ENCODE data around the gene MAGEB16.

Gene MAGEB16

DNA sequence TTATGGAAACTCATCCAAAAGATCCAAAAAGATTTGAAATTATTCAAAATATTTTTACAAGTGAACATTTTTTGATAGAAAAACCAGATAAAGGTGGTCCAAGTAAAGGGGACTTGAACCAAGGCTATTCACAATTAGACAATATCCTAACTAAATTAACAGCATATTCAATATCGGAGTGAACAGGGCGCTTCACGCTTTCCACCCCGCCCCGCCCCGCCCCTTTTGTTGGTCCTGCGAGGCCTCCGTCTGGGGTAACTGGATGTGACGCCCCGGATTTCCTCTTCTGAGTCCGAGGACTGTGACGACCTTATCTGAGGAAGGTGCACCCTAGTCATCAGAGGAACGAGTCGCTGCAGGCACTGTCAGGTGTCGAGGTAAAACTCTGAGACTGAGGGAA, at the start of gene MAGEB16:
Gene MAGEB16 (plus strand): TSS at position 301 of the 400 bp plus-strand sequence. CDS start 3,855 bp downstream, outside the sequence.
- no peak for DNase-seq

DNA sequence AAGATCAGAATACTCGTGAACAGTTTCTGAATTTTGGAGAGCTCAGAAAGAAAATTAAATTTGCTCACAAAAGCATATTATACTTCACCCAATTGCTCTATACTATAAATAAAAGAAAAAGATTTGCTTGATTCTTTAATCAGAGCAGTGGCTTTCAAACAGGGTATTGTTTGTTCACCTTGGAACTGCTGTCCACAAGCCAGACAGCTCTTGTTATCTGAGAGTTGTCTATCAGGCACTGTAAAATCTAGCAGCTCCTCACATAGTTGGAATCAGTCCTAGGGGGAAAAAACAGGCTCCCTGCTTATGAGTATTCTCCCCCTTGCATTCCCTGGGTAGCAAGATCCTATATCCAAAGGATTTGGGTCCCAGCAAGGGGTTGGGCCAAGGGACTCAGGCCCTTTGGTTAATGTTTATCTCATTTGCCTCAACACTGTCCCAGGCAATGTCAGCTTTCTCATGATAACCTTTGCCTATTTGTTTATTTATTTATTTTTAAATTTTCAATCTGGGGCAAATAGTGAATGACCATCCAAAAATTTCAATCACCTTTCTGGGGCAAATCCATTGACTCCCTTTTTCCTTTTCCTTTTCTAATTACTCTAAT, 24.1 kb upstream of the MAGEB16 start:
- DNase-seq: no peak

DNA sequence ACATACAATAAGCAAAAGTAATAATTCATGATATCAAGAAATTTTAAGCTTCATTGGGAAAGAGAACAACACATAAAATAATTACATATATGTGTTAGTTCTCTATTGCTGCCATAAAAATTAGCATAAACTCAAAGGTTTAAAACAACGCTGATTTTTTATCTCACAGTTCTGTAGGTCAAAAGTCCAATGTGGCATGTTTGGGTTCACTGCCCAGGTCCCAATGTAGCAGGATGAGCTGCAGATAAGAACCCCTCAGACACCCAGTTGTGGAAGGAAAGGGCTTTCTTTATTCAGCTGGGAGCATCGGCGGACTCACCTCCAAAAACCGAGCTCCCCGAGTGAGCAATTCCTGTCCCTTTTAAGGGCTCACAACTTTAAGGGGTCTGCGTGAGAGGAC, 13.1 kb upstream of the MAGEB16 start:
- DNase-seq: no peak

DNA sequence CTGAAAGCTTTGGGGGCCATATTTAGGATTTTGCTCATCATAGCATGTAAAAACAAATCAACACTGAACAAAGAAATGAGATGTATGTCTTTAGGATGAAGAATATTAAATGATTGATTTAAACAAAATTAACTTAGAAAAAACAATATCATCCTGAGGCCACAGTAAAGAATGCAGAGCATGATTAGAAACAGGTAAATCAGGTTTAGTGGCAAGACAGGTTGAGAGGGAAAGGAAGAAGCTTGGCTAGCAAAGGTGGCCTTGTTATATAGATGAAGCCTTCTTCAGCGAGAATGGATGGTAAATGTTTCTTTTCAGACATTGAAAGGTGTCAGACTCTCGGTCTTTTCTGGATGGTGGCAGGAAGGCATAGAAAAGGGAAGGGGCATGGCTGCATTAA, 11.9 kb upstream of the MAGEB16 start:
- DNase-seq: no peak

DNA sequence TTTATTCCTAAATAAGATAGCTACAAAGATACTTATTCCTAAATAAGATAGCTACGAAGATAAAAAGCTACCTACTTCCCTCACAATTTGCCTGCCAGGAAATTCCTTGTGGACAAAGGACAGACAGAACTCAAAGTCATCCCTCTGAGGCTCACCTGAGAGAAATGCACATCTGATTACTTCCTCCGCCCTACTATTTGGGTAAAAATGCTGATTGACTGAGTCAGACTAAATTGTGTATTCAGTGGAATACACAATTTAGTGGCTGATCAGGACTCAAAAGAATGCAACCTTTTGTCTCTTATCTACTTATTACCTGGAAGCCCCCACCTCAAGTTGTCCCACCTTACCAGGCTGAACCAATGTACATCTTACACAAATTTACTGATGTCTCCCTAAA, 10.3 kb upstream of the MAGEB16 start:
- no peak for DNase-seq

DNA sequence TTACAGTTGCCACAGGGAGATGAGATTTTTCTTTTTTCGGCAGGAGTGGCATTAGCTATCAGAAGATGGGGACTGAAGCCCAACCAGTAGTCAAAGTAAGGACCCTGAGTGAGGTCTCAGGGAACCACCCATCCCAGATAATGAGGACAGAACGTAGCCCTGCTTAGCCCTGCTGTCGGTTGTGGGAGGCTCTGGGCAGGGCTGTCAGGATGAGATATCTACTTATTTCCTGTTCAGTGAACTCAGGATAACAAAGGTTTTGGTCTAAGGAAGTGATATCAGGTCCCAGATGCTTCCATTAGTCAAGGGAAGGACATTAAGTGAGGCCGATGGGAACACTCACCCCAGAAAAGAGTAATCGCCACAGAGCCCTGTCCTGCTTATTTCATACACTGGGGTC, 2.3 kb downstream of the MAGEB16 start:
- DNase-seq: no peak

DNA sequence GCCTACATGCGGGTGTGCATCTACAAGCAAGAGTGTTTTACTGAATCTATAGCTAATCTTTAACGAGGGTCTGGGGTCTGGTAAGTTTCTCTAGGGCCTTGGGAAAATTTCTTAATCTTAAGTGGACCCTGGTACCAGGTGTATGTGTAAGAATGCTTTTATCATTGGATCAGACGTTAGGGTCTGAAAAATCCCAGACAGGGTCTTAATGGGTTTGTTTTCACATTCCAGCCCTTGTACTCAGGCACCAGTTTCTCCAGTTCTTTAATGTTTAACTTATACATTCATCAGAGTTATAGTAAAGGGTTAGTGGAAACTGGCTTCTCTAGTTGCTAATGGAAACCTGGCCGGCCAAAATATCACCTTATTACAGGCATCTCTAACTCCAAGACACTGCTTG, 11.6 kb downstream of the MAGEB16 start:
- DNase-seq: no peak

DNA sequence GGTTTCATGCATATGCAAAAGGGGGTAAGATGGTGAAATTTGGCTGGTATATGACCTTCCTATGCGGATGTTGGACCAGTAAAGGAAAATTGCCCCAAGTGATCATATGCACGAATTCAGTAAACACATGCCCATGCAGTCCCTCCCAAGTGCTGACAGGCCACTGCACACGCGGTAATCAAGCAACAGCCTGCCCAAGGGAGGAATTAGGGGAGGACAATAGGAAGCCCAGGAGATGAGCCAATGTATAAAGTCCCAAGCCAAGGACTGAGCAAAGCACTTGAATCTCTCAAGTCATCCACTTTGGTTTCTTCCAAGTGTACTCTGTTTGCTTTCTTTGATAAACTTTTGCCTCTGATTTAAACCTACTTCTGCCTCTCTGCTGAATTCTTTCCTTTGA, 21.1 kb downstream of the MAGEB16 start:
- DNase-seq: no peak

DNA sequence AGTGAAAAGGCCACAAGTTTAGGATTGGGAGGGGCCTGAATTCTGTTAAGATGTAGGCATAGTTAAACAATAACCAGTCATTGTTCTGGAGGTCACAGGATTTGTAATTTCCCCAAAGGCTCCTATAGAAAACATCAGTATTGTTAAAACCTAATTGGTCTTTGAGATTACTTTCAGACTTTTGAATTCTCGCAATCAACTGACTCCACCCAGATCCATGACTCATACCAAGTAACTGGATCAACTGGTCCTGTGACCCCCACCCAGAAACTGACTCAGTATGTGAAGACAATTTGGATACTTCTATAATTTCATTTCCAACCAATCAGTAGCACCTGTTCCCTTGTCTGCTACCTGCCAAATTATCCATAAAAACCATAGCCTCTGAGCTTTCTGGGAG, 28.4 kb downstream of the MAGEB16 start:
- DNase-seq: no peak

DNA sequence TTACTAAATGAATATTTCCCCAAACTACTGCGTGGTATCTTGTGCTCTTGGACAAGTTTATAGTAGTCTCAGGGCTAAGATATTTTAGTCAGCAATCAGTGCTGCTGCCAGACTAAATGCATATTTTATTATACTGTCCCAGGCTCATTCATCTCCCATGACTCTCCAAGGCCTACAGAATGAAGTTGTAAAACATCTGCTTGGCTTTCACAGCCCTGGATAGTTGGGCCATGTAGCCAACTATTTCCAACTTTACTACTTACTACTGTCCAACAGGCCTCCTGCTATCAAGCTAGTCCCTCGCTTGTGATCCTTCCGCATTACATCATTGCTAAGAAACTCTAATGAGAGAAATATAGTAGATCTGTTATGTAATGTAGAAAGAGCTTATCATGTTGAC, 31.4 kb downstream of the MAGEB16 start:
- no peak for DNase-seq

DNA sequence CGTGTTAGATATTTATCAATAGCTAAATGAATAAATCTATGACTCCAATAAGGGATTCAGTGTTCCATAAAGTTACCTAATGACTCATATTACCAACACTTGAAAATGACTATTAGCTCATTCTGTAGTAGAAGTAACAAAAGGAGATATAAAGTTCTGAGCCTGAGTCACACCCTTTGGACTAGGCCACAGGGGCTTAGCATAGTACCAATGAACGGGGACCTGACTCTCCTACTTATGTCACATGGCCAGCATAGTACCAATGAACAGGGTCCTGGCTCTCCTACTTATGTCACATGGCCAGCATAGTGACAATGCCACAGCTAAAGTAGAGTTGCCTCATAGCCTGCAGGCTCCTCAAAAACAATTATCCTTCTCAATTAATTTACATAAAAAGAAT, 43.7 kb downstream of the MAGEB16 start:
- no peak for DNase-seq

DNA sequence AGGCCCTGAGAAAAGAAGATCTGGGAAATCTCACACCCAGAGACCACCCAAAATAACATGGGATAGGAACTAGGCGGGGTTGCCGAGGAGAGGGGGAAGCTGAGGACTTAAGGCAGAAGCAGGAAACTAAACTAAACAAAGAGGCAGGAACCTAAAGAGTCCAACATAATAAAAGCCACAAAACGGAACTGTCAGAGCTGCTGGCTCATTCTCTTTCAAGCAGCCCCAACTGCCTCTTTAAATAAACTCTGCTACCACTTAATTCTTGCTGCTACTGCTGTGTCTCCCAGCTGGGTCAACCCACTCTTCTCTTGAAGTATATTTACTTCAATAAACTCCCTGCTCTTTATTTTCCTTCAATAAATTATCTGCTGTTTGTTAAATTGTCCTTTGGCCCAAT, 44.5 kb downstream of the MAGEB16 start:
- no peak for DNase-seq

DNA sequence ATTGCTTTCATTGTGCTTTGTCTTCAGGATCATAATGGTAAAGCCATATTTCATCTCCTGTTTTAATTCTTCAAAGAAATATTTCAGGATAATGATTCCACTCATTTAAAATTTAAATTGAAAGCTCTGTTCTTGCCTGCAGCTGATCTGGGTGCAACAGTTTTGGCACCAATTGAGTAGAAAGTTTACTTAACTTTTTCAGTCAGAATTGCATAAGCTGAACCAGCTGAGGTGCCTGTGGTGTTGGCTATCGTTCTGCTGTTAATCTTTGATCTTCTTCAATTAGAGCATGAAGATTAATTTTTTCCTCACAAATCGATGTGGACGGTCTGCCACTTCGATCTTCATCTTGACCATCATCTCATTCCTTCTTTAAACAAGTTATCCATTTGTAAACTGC, 49.6 kb downstream of the MAGEB16 start:
- DNase-seq: no peak

Data from CD4-positive, alpha-beta T cell treated with Interleukin-12 subunit alpha and Interleukin-12 subunit beta, for 1 hour (primary cell).